Right lobe of liver (tissue), 4 donors: Measurements from ENCODE around the gene TSPAN2.

Experiments used
- POLR2A ChIP-seq: fragments of 450-650 bp; IDR thresholded peaks from one replicate; pipeline ENCODE4 v1.6.1; 2017; ENCODE audit warnings: antibody characterized with exemption, mild to moderate bottlenecking
- TF ChIP-seq, protein P1 (sequence below), 4 donors: fragments of 200-600 bp in 3 of 4; fragments of 450-650 bp in 1 of 4; IDR thresholded peaks; one replicate each; pipeline versions ENCODE4 v1.5.1 to v1.8.0; 2016 to 2022; ENCODE audit warnings: antibody characterized with exemption in 4 of 4, mild to moderate bottlenecking in 2 of 4
- donor health status: DM: no; HTN: no; CAD: no.
- donor health status: DM: no; HTN: no; CAD: no.
- donor health status: DM: no; HTN: yes; CAD: no.

DNA sequence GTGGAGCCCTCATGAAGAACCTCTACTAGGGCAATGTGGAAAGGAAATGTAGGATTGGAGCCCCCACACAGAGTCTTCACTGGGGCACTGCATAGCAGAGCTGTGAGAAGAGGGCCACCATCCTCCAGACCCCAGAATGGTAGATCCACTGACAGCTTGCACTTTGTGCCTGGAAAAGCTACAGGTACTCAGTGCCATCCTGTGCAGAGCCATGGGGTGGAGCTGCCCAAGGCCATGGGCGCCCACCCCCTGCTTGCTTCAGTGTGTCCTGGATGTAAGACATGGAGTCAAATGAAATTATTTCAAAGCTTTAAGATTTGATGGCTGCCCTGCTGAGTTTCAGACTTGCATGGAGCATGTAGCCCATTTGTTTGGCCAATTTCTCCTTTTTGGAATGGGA, 76.9 kb downstream of the TSPAN2 start:
- TF ChIP-seq, protein P1, sequence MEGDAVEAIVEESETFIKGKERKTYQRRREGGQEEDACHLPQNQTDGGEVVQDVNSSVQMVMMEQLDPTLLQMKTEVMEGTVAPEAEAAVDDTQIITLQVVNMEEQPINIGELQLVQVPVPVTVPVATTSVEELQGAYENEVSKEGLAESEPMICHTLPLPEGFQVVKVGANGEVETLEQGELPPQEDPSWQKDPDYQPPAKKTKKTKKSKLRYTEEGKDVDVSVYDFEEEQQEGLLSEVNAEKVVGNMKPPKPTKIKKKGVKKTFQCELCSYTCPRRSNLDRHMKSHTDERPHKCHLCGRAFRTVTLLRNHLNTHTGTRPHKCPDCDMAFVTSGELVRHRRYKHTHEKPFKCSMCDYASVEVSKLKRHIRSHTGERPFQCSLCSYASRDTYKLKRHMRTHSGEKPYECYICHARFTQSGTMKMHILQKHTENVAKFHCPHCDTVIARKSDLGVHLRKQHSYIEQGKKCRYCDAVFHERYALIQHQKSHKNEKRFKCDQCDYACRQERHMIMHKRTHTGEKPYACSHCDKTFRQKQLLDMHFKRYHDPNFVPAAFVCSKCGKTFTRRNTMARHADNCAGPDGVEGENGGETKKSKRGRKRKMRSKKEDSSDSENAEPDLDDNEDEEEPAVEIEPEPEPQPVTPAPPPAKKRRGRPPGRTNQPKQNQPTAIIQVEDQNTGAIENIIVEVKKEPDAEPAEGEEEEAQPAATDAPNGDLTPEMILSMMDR (IDR thresholded peaks at IDR 0.05) = no peak
- no peak for TF ChIP-seq POLR2A
